Endothelial cell (in vitro differentiated cells): ENCODE data around the gene USP8. TPM values are rescaled to one million over a fixed set of nuclear protein-coding genes. Genes with fewer than 3 reads are reported as not detected.
"Not testable (repeated sequence)": the region's sequence is repeated elsewhere in the genome, so short reads cannot be mapped to it uniquely, and the experiment has no call there.

Source experiments
- DNase-seq: peaks from one replicate; pipeline ENCODE4 v3.0.0; 2021; ENCODE audit warnings: low spot score
- H3K27ac Mint-ChIP-seq: one replicate; pipeline ENCODE4 v1.8.0; 2021; ENCODE audit warnings: mixed read lengths, inconsistent platforms; ENCODE audit not compliant: unreplicated experiment
- H3K27me3 Mint-ChIP-seq: one replicate; pipeline ENCODE4 v1.8.0; 2021; ENCODE audit warnings: mild to moderate bottlenecking, moderate library complexity, mixed read lengths, inconsistent platforms; ENCODE audit not compliant: unreplicated experiment
- H3K36me3 Mint-ChIP-seq: one replicate; pipeline ENCODE4 v1.8.0; 2021; ENCODE audit warnings: mild to moderate bottlenecking, low read depth, mixed read lengths, inconsistent platforms; ENCODE audit not compliant: unreplicated experiment
- H3K4me1 Mint-ChIP-seq: one replicate; pipeline ENCODE4 v1.8.0; 2021; ENCODE audit warnings: mild to moderate bottlenecking, mixed read lengths, inconsistent platforms; ENCODE audit not compliant: unreplicated experiment
- H3K4me3 Mint-ChIP-seq: one replicate; pipeline ENCODE4 v1.8.0; 2021; ENCODE audit warnings: mild to moderate bottlenecking, mixed read lengths, inconsistent platforms; ENCODE audit not compliant: unreplicated experiment
- H3K9me3 Mint-ChIP-seq: one replicate; pipeline ENCODE4 v1.8.0; 2021; ENCODE audit warnings: mixed read lengths, inconsistent platforms; ENCODE audit not compliant: unreplicated experiment
- total RNA-seq: library from RNA; stranded (reverse); fragmentation: NEBNext Ultra II Directional; extraction: Animal tissue kit (Norgen Biotek cat#: 25700); gene quantifications from one replicate; pipeline ENCODE4 v1.2.1, GENCODE V29; 2021; ENCODE audit not compliant: unreplicated experiment
- TF ChIP-seq, protein P1 (sequence below): fragments of 200-600 bp; sonication (generic); IDR thresholded peaks from one replicate; pipeline ENCODE4 v1.5.0; 2021; ENCODE audit warnings: antibody characterized with exemption; ENCODE audit not compliant: unreplicated experiment

Gene USP8
- total RNA-seq, 1 donor from 2014 or later: 50.4 TPM

DNA sequence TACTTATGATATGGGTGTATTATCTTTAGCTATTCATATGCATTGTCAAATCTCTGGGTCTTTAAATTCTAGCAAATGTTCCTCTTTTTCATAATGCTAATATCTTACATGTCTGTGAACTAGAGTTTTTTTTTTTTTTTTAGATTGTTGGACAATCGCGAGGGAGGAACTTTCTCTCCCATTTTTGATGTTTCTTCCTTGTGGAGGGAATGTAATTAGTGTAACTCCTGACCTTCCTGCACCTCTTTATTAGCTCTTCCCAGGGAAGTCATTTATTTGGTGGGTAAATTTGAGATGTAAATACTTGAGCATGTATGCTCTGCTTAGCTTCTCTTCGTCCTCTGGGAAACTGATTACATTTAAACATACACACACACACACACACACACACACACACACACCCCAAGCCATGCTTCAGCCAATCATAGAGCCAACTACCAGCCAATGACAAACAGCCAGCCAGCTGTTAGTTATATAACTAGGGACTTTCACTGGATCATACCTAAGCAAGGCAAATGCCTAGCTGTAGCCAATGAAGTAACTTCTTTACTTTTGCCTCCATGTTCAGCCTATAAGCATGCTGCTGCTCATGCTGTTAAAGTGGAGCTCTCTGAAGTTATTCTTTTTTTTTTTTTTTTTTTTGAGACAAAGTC lies 8.3 kb upstream of the USP8 start:
- Mint-ChIP-seq H3K27ac (no peak overlapping the region), H3K4me3 (no peak overlapping the region), H3K4me1 (no peaks in the 10 kb centered on the region), H3K9me3 (no peaks in the 10 kb centered on the region), H3K36me3 (no peaks in the 10 kb centered on the region), H3K27me3 (no peaks in the 10 kb centered on the region)
- TF ChIP-seq, protein P1, sequence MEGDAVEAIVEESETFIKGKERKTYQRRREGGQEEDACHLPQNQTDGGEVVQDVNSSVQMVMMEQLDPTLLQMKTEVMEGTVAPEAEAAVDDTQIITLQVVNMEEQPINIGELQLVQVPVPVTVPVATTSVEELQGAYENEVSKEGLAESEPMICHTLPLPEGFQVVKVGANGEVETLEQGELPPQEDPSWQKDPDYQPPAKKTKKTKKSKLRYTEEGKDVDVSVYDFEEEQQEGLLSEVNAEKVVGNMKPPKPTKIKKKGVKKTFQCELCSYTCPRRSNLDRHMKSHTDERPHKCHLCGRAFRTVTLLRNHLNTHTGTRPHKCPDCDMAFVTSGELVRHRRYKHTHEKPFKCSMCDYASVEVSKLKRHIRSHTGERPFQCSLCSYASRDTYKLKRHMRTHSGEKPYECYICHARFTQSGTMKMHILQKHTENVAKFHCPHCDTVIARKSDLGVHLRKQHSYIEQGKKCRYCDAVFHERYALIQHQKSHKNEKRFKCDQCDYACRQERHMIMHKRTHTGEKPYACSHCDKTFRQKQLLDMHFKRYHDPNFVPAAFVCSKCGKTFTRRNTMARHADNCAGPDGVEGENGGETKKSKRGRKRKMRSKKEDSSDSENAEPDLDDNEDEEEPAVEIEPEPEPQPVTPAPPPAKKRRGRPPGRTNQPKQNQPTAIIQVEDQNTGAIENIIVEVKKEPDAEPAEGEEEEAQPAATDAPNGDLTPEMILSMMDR: no peak
- DNase-seq: no peak

DNA sequence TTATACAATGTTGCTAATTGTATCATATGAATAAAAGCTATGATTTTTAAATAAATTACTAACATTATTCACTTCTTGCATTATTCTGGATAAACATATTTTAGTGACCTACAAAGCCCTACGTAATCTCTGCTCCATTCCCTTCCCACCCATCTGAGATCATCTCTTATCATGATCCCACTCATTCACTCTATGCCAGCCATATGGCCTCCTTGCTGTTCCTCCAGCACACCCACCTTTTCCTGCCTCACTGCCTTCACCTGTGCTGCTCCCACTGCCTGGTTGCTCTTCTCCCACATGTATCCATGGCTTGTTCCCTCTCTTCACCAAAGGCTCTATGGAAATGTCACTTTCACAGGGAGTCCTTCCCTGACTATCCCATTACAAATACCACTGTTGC lies 7.3 kb upstream of the USP8 start:
- Mint-ChIP-seq H3K9me3 (no peaks in the 10 kb centered on the region), H3K4me3 (no peak overlapping the region)

DNA sequence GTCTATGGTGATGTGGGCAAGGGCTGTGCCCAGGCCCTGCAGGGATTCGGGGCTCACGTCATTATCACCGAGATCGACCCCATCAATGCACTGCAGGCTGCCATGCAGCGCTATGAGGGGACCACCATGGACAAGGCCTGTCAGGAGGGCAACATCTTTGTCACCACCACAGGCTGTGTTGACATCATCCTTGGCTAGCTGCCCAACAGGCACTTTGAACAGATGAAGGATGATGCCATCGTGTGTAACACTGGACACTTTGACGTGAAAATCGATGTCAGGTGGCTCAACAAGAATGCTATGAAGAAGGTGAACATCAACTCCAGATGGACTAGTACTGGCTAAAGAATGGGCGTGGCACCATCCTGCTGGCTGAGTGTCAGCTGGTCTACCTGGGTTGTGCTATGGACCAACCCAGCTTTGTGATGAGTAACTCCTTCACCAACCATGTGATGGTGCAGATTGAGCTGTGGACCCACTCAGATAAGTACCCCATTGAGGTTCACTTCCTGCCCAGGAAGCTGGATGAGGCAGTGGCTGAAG lies 6.1 kb upstream of the USP8 start:
- Mint-ChIP-seq H3K27ac (no peak overlapping the region), H3K36me3 (no peaks in the 10 kb centered on the region), H3K9me3 (no peaks in the 10 kb centered on the region), H3K4me1 (no peaks in the 10 kb centered on the region), H3K4me3 (no peak overlapping the region), H3K27me3 (no peaks in the 10 kb centered on the region)
- TF ChIP-seq, protein P1: no peak
- no peak for DNase-seq

More for the DNA sequence above, 7.3 kb upstream of the USP8 start:
- no peak for DNase-seq
- Mint-ChIP-seq H3K27me3 (no peaks in the 10 kb centered on the region), H3K27ac (no peak overlapping the region), H3K4me1 (no peaks in the 10 kb centered on the region), H3K36me3 (no peaks in the 10 kb centered on the region)
- TF ChIP-seq, protein P1: no peak

DNA sequence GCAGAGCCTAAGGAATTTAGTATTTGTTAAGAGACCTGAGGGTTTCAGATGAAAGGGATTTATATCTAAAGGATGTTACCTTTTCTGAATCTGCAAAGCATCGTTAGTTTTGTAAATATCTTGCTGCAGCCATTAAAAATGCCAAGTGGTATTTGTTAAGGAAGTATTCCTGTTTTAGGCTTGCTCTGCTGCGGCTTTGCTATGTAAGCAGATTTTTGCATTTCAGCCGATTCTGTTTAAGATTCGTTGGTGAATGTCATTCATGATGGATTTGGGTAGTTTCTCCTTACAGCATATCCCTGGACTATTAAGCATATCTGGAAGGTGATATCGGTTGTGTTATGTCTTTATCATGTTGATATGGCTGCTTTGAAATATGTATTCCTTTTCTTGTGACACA lies 1.0 kb downstream of the USP8 start:
- Mint-ChIP-seq H3K4me1 (peaks cover 14% of the 10 kb centered on the region), H3K9me3 (no peaks in the 10 kb centered on the region), H3K27ac (peak overlapping the region; percentile 98), H3K27me3 (peaks cover 3% of the 10 kb centered on the region), H3K36me3 (peaks cover 5% of the 10 kb centered on the region), H3K4me3 (peak overlapping the region; percentile 97)
- no peak for DNase-seq
- TF ChIP-seq, protein P1: no peak

DNA sequence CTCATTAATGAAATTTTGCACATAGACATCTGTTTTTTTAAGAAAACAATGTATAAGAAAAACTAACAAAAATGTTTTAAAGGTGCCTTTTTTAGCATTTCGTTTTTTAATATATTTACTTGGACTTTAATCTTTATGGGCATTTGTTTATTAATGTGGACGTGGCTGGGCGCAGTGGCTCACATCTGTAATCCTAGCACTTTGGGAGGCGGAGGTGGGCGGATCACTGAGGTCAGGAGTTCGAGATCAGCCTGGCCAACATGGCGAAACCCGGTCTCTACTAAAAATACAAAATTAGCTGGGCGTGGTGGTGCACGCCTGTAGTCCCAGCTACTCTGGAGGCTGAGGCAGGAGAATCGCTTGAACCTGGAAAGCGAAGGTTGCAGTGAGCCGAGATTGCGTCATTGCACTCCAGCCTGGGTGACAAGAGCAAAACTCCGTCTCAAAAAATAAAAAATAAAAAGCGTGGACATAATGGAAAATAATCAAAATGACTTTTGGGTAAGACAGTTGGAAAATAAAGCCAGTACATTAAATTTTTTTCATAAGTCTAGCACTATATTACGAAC lies 1.6 kb downstream of the USP8 start:
- not testable (repeated sequence) for H3K27ac Mint-ChIP-seq, H3K36me3 Mint-ChIP-seq, H3K9me3 Mint-ChIP-seq, H3K27me3 Mint-ChIP-seq, DNase-seq
- Mint-ChIP-seq H3K4me1 (peaks cover 14% of the 10 kb centered on the region), H3K4me3 (peak overlapping the region; percentile 97)
